Tibial nerve (tissue), 4 donors: ENCODE results near the gene AMDHD2. TPM values are rescaled to one million over a fixed set of nuclear protein-coding genes. Genes with fewer than 3 reads are reported as not detected.
"Not testable (repeated sequence)": the region's sequence is repeated elsewhere in the genome, so short reads cannot be mapped to it uniquely, and the experiment has no call there.

ENCODE experiments used
- DNase-seq, 2 donors: peaks; one replicate each; pipeline ENCODE4 v3.0.0-alpha.2; 2019; ENCODE audit warnings: low spot score in 2 of 2
- H3K27ac ChIP-seq, 4 donors: fragments of 200-600 bp; sonication (generic) in 3 of 4; one replicate each; pipeline ENCODE4 v1.5.1; 2017 to 2019; ENCODE audit warnings: mild to moderate bottlenecking in 1 of 4
- H3K27me3 ChIP-seq, 2 donors: fragments of 200-600 bp; sonication (generic) in 1 of 2; one replicate each; pipeline versions ENCODE4 v1.5.1 to v1.6.0; 2017 to 2019
- H3K36me3 ChIP-seq, 3 donors: fragments of 200-600 bp; sonication (generic); one replicate each; pipeline ENCODE4 v1.5.1; 2018 to 2019
- H3K4me1 ChIP-seq, 4 donors: fragments of 200-600 bp; sonication (generic) in 3 of 4; one replicate each; pipeline ENCODE4 v1.5.1; 2017 to 2019
- H3K4me3 ChIP-seq, 4 donors: fragments of 200-600 bp; sonication (generic) in 3 of 4; one replicate each; pipeline ENCODE4 v1.5.1; 2017 to 2019; ENCODE audit warnings: mild to moderate bottlenecking in 1 of 4, moderate library complexity in 1 of 4
- H3K9me3 ChIP-seq, 4 donors: fragments of 200-600 bp; sonication (generic) in 3 of 4; one replicate each; pipeline ENCODE4 v1.5.1; 2017 to 2019
- EP300 ChIP-seq, 2 donors: sonication (generic); formaldehyde crosslinking; IDR thresholded peaks; one replicate each; pipeline ENCODE4 v1.6.1; 2017; ENCODE audit warnings: antibody characterized with exemption in 2 of 2, mild to moderate bottlenecking in 1 of 2
- POLR2A ChIP-seq, 2 donors: fragments of 450-650 bp; IDR thresholded peaks; one replicate each; pipeline ENCODE4 v1.6.1; 2017; ENCODE audit warnings: antibody characterized with exemption in 2 of 2, mild to moderate bottlenecking in 2 of 2, moderate library complexity in 2 of 2
- WGBS, 2 donors: methylation state at CpG; one replicate each; pipeline ENCODE4 v1.1.5; 2018; 5-methylcytosine and 5-hydroxymethylcytosine counted together
- total RNA-seq, 4 donors: library from RNA; depleted of rRNA; stranded (reverse); fragments of >200 nt; gene quantifications; one replicate each; pipeline ENCODE4 v1.1.0, GENCODE V29; 2016
- TF ChIP-seq, protein P1 (sequence below), 5 experiments: fragments of 200-600 bp in 3 of 5; fragments of 450-650 bp in 2 of 5; sonication (generic) in 3 of 5; IDR thresholded peaks; one replicate each; pipeline ENCODE4 v1.5.1; 2016 to 2019; ENCODE audit warnings: antibody characterized with exemption in 5 of 5, mild to moderate bottlenecking in 3 of 5, moderate library complexity in 2 of 5

Gene AMDHD2
- total RNA-seq, 4 donors from 2014 or later = 40.4 to 64.5 (median 55.2) TPM

DNA sequence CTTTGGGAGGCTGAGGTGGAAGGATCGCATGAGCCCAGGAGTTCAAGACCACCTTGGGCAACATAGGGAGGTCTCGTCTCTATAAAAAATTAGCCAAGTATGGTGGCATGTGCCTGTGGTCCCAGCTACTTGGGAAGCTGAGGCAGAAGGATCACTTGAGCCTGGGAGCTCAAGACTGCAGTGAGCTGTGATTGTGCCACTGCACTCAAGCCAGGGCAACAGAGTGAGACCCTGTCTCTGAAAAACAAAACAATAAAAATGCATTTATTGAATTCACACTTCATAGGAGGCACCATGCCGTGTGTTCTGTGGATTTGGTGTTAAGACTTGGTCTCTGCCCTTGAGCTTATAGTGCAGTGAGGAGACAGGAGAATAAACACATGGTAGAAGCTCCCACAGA lies 42.8 kb upstream of the AMDHD2 start:
- no peaks in the 10 kb centered on the region for H3K9me3 ChIP-seq
- H3K27me3 ChIP-seq = peaks cover 0 to 12% of the 10 kb centered on the region in 2 donors
- peaks cover 0 to 35% (median 16%) of the 10 kb centered on the region in 4 donors for H3K4me1 ChIP-seq
- TF ChIP-seq POLR2A (IDR thresholded peaks at IDR 0.05) (no peak), EP300 (IDR thresholded peaks at IDR 0.05) (no peak)
- TF ChIP-seq, protein P1, sequence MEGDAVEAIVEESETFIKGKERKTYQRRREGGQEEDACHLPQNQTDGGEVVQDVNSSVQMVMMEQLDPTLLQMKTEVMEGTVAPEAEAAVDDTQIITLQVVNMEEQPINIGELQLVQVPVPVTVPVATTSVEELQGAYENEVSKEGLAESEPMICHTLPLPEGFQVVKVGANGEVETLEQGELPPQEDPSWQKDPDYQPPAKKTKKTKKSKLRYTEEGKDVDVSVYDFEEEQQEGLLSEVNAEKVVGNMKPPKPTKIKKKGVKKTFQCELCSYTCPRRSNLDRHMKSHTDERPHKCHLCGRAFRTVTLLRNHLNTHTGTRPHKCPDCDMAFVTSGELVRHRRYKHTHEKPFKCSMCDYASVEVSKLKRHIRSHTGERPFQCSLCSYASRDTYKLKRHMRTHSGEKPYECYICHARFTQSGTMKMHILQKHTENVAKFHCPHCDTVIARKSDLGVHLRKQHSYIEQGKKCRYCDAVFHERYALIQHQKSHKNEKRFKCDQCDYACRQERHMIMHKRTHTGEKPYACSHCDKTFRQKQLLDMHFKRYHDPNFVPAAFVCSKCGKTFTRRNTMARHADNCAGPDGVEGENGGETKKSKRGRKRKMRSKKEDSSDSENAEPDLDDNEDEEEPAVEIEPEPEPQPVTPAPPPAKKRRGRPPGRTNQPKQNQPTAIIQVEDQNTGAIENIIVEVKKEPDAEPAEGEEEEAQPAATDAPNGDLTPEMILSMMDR (IDR thresholded peaks at IDR 0.05) = no peak
- whole genome bisulfite sequencing, 2 donors = 83 to 94% methylated on average over 3 of the region's 3 CpGs
- DNase-seq = no peak
- no peak overlapping the region for H3K4me3 ChIP-seq
- H3K36me3 ChIP-seq = peaks cover 0 to 7% (median 0%) of the 10 kb centered on the region in 3 donors
- no peak overlapping the region for H3K27ac ChIP-seq

DNA sequence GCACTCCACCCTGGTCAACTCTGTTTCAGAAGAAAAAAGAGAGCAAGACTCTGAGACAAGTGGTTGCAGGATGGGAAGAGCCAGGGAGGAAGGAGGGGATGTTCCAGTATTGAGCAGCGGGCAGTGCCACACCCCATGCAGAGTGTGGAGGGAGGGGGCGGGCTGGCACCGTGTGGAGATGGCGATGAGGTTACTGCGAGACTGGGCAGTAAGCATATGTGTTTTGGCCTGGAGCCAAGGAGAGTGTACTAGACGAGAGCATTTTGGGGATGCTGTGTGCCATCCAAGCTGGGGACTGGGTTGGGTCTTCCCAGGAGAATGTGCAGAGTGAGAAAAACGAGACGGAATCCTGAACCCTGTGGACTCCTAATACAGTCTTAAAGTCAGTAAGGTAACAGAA lies 41.9 kb upstream of the AMDHD2 start:
- DNase-seq = no peak
- no peak overlapping the region for H3K4me3 ChIP-seq
- peaks cover 0 to 7% (median 0%) of the 10 kb centered on the region in 3 donors for H3K36me3 ChIP-seq
- no peaks in the 10 kb centered on the region for H3K9me3 ChIP-seq
- TF ChIP-seq EP300 (IDR thresholded peaks at IDR 0.05) = no peak
- TF ChIP-seq, protein P1 (IDR thresholded peaks at IDR 0.05) = no peak
- no peak for TF ChIP-seq POLR2A (IDR thresholded peaks at IDR 0.05)
- peaks cover 0 to 3% of the 10 kb centered on the region in 2 donors for H3K27me3 ChIP-seq
- 53 to 61% methylated on average over 8 of the region's 8 CpGs for WGBS, 2 donors
- no peak overlapping the region for H3K27ac ChIP-seq
- H3K4me1 ChIP-seq = peaks cover 0 to 35% (median 18%) of the 10 kb centered on the region in 4 donors

DNA sequence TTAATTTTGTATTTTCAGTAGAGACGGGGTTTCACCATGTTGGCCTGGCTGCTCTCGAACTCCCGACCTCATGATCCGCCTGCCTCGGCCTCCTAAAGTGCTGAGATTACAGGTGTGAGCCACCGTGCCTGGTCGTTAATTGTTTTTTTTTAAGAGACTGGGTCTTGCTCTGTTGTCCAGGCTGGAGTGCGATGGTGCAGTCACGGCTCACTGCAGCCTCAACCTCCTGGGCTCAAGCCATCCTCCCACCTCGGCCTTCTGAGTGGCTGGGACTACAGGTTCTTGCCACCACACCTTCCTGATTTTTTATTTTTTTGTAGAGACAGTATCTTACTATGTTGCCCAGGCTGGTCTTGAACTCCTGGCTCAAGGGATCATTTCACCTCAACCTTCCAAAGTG lies 40.2 kb upstream of the AMDHD2 start:
- peaks cover 0 to 33% (median 14%) of the 10 kb centered on the region in 4 donors for H3K4me1 ChIP-seq
- DNase-seq, H3K27me3 ChIP-seq, H3K9me3 ChIP-seq, H3K27ac ChIP-seq, H3K4me3 ChIP-seq, H3K36me3 ChIP-seq: not testable (repeated sequence)
- WGBS, 2 donors = 95 to 96% methylated on average over 10 of the region's 10 CpGs

DNA sequence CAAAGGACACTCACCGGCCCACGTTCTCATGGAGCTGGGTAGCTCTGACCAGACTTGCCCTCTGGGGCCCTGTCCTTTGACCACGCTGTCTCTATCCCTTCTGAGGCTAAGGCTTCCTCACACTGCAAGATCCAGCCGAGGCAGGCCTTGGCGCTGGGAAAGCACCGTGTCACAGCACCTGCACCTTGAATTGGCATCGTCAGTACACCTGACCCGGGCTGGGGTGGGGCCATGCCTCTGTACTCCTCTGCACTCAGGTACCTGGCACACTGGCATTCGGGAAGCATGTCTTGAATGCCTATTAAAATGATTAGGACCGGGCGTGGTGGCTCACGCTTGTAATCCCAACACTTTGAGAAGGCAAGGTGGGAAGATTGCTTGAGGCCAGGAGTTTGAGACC lies 39.2 kb upstream of the AMDHD2 start:
- DNase-seq = no peak
- Histone ChIP-seq H3K4me3 (no peak overlapping the region), H3K27ac (no peak overlapping the region), H3K4me1 (peaks cover 0 to 27% (median 7%) of the 10 kb centered on the region in 4 donors), H3K36me3 (peaks cover 0 to 7% (median 0%) of the 10 kb centered on the region in 3 donors), H3K9me3 (no peaks in the 10 kb centered on the region), H3K27me3 (no peaks in the 10 kb centered on the region)
- WGBS, 2 donors = 81 to 82% methylated on average over 11 to 12 of the region's 12 CpGs
- TF ChIP-seq EP300 (IDR thresholded peaks at IDR 0.05) (no peak), POLR2A (IDR thresholded peaks at IDR 0.05) (no peak)
- TF ChIP-seq, protein P1 (IDR thresholded peaks at IDR 0.05) = no peak

DNA sequence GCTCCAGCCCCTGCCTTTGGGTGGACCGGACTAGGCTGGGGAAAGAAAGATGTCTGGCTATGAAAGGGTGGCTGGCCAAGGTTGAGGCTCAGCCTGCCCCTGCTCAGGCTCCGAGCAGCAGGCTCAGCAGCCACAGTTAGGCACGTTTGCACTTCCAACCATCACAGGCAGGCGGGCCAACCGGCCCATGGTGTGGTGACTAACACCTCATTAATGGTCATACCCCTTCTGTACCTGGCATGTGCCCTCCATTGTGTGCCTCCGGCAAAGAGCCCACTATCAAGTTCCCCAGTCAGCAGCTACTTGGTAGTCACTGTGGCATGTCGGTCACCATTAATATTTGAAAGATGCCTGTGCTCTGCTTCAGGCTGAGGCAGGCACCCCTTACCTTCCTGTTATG lies 38.5 kb upstream of the AMDHD2 start:
- H3K27me3 ChIP-seq = no peaks in the 10 kb centered on the region
- no peak overlapping the region for H3K4me3 ChIP-seq
- no peak overlapping the region for H3K27ac ChIP-seq
- TF ChIP-seq EP300 (IDR thresholded peaks at IDR 0.05) (no peak), POLR2A (IDR thresholded peaks at IDR 0.05) (no peak)
- TF ChIP-seq, protein P1 (IDR thresholded peaks at IDR 0.05) = no peak
- no peak for DNase-seq
- 65 to 71% methylated on average over 7 of the region's 7 CpGs for WGBS, 2 donors
- H3K36me3 ChIP-seq = peaks cover 0 to 7% (median 0%) of the 10 kb centered on the region in 3 donors
- peaks cover 0 to 30% (median 5%) of the 10 kb centered on the region in 4 donors for H3K4me1 ChIP-seq
- H3K9me3 ChIP-seq = no peaks in the 10 kb centered on the region

DNA sequence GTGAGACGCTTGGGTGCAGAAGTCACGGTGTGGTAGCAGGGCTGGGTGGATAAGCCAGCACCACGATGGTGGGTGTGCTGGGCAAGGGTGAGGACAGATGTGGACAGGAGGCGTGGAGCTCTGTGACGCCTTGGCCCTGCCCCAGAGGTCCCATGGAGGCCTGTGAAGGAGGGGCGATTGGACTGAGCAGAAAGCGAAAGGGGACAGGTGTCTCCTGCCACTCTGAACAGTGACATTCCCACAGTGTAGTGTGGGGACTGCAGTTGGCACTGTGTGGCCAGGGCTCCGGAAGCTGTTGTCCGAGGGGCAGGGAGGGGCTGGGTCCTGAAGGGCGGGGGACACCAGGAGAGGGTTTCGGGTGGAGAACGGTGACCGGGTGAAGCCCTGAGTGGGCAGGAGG lies 37.9 kb upstream of the AMDHD2 start:
- peak overlapping the region in 2 of 4 donors; percentile 36 to 61 for H3K27ac ChIP-seq
- peak overlapping the region in 1 of 4 donors; percentile 33 for H3K4me3 ChIP-seq
- H3K4me1 ChIP-seq = peaks cover 0 to 34% (median 7%) of the 10 kb centered on the region in 4 donors

More for the DNA sequence above, 37.9 kb upstream of the AMDHD2 start:
- DNase-seq = no peak
- Histone ChIP-seq H3K9me3 (no peaks in the 10 kb centered on the region), H3K36me3 (peaks cover 0 to 7% (median 0%) of the 10 kb centered on the region in 3 donors), H3K27me3 (no peaks in the 10 kb centered on the region)
- WGBS, 2 donors = 67 to 76% methylated on average over 13 of the region's 13 CpGs
- TF ChIP-seq, protein P1 (IDR thresholded peaks at IDR 0.05) = no peak
- TF ChIP-seq POLR2A (IDR thresholded peaks at IDR 0.05) (no peak), EP300 (IDR thresholded peaks at IDR 0.05) (no peak)
